CD4-positive, alpha-beta T cell (primary cell): ENCODE results near the gene SH3RF1. TPM values are rescaled to one million over a fixed set of nuclear protein-coding genes. Genes with fewer than 3 reads are reported as not detected.

Experiments
- ATAC-seq: fragments of 200-7000 bp; cut with Tn5 transposase; one replicate; pipeline ENCODE4 v1.10.0; 2022; ENCODE audit warnings: mild to moderate bottlenecking; ENCODE audit not compliant: poor library complexity
- CTCF ChIA-PET: fragments of 350-600 bp; sonication (Branson Sonifier 250); formaldehyde crosslinking; loops from one replicate; lab custom pipeline; 2021; ENCODE audit warnings: antibody characterized with exemption, inconsistent platforms; lab: Charles Lee
- POLR2A ChIA-PET: fragments of 350-600 bp; sonication (Branson Sonifier 250); formaldehyde crosslinking; loops from one replicate; lab custom pipeline; 2021; ENCODE audit warnings: antibody characterized with exemption, inconsistent platforms; lab: Charles Lee
- DNase-seq, 14 experiments: peaks; one replicate each; pipeline ENCODE4 v3.0.0-alpha.2; 2013 to 2020; ENCODE audit warnings: mixed read lengths in 2 of 14
- H3K27ac ChIP-seq, 2 donors: one replicate each; pipeline versions ENCODE4 v1.5.1 to v1.7.0; 2013; ENCODE audit warnings: low read length in 2 of 2, low read depth in 1 of 2, mild to moderate bottlenecking in 1 of 2
- H3K27me3 ChIP-seq, 2 experiments: 1 replicate in 1 of 2; 2 replicates in 1 of 2; pipeline versions ENCODE4 v1.6.1 to v1.7.0; 2013; ENCODE audit warnings: low read length in 2 of 2, control low read depth in 1 of 2, mild to moderate bottlenecking in 1 of 2, moderate library complexity in 1 of 2; ENCODE audit not compliant: insufficient read depth in 2 of 2, control insufficient read depth in 1 of 2
- H3K36me3 ChIP-seq: one replicate; pipeline ENCODE4 v1.6.1; 2013; ENCODE audit warnings: low read length, control low read depth; ENCODE audit not compliant: insufficient read depth
- H3K4me1 ChIP-seq: one replicate; pipeline ENCODE4 v1.6.1; 2013; ENCODE audit warnings: low read length, control low read depth; ENCODE audit not compliant: insufficient read depth
- H3K4me3 ChIP-seq: one replicate; pipeline ENCODE4 v1.5.1; 2013; ENCODE audit warnings: mild to moderate bottlenecking, low read length, moderate library complexity
- H3K9me3 ChIP-seq, 2 experiments: 1 replicate in 1 of 2; 2 replicates in 1 of 2; pipeline versions ENCODE4 v1.6.1 to v1.7.0; 2013; ENCODE audit warnings: low read length in 2 of 2, mild to moderate bottlenecking in 2 of 2, control low read depth in 1 of 2, moderate library complexity in 1 of 2; ENCODE audit not compliant: control insufficient read depth in 1 of 2, insufficient read depth in 1 of 2
- H3K27ac Mint-ChIP-seq: one replicate; pipeline ENCODE4 v1.8.0; 2020; ENCODE audit warnings: mixed read lengths
- H3K27me3 Mint-ChIP-seq: one replicate; pipeline ENCODE4 v1.8.0; 2021; ENCODE audit warnings: mixed read lengths
- H3K36me3 Mint-ChIP-seq: one replicate; pipeline ENCODE4 v1.8.0; 2021; ENCODE audit warnings: low read depth, mixed read lengths
- H3K4me1 Mint-ChIP-seq: one replicate; pipeline ENCODE4 v1.8.0; 2021; ENCODE audit warnings: low read depth, mixed read lengths
- H3K4me3 Mint-ChIP-seq: one replicate; pipeline ENCODE4 v1.8.0; 2020; ENCODE audit warnings: mild to moderate bottlenecking, mixed read lengths
- H3K9me3 Mint-ChIP-seq: one replicate; pipeline ENCODE4 v1.8.0; 2020; ENCODE audit warnings: mixed read lengths
- CTCF ChIP-seq: fragments of 200-600 bp; IDR thresholded peaks from one replicate; pipeline ENCODE4 v1.8.0; 2022; ENCODE audit warnings: antibody characterized with exemption, mild to moderate bottlenecking
- intact Hi-C, 2 experiments: fragments of 100-400 bp; cut with DNase I in 1 of 2; cut with micrococcal nuclease in 1 of 2; formaldehyde crosslinking; loops; one replicate each; pipeline versions ENCODE4 v1.15.1 to v1.9.0; 2023 to 2025; cut with DNase I, micrococcal nuclease
- polyA plus RNA-seq, 2 donors: library from polyadenylated mRNA; unstranded; fragments of 120-200 nt; gene quantifications; one replicate each; pipeline ENCODE4 v1.2.1, GENCODE V29; 2013
- total RNA-seq, 174 experiments: library from RNA in 2 of 174; stranded (reverse) in 2 of 174; gene quantifications; one replicate each; pipeline ENCODE4 v1.2.3 and lab custom pipeline; 2021 to 2026

SH3RF1 gene
- total RNA-seq, result under 1 TPM in 1 of 2 experiments, not detected in 1; 0.25 TPM
- polyA plus RNA-seq (2013, experiment 1 of 2), result 0.63 TPM
- 0.52 TPM for polyA plus RNA-seq (2013, experiment 2 of 2)
- 0 to 4.6 (median 0.47) reads per million in 172 experiments for total RNA-seq (lab: John Stamatoyannopoulos, UW)

- H3K4me3 Mint-ChIP-seq, result peak within 1 kb of the TSS; percentile 68
- peaks cover 65% of the 10 kb centered on the region for H3K27me3 Mint-ChIP-seq
- Histone ChIP-seq H3K4me1 (peaks cover 15% of the 10 kb centered on the region), H3K27me3 (peaks cover 40 to 44% of the 10 kb centered on the region in 2 experiments), H3K4me3 (peak within 1 kb of the TSS; percentile 43), H3K9me3 (peaks cover 0 to 7% of the 10 kb centered on the region in 2 experiments), H3K27ac (no peak within 1 kb of the TSS), H3K36me3 (no peaks in the 10 kb centered on the region)
- CTCF ChIA-PET, result no interaction called here
- H3K36me3 Mint-ChIP-seq, result no peaks in the 10 kb centered on the region
- H3K4me1 Mint-ChIP-seq, result peaks cover 4% of the 10 kb centered on the region
- intact Hi-C loops, result no loop called here
- no peaks in the 10 kb centered on the region for H3K9me3 Mint-ChIP-seq
- no peak within 1 kb of the TSS for H3K27ac Mint-ChIP-seq
- DNase-seq (peak in 2 of 14 experiments; percentile 25 to 45), ATAC-seq (peak; percentile 43)
- POLR2A ChIA-PET, result no interaction called here
- no peak for TF ChIP-seq CTCF
Observed at GRCh38 chr4:169270810-169271691, at the start of gene SH3RF1. TSS of gene SH3RF1 (minus strand) at chr4:169270956. CDS start at chr4:169269212, 1,744 bp downstream.

- intact Hi-C loops, result no loop called here
- DNase-seq (no peak), ATAC-seq (no peak)
- no peak overlapping the region for H3K4me3 Mint-ChIP-seq
- no peak overlapping the region for H3K27ac ChIP-seq
- H3K9me3 ChIP-seq, result peaks cover 0 to 4% of the 10 kb centered on the region in 2 experiments
- no peaks in the 10 kb centered on the region for H3K4me1 ChIP-seq
- H3K27me3 Mint-ChIP-seq, result peaks cover 5% of the 10 kb centered on the region
- no peaks in the 10 kb centered on the region for H3K9me3 Mint-ChIP-seq
- no peaks in the 10 kb centered on the region for H3K4me1 Mint-ChIP-seq
- no peaks in the 10 kb centered on the region for H3K27me3 ChIP-seq
- H3K4me3 ChIP-seq, result no peak overlapping the region
- CTCF ChIA-PET, result no interaction called here
- POLR2A ChIA-PET, result no interaction called here
- no peak overlapping the region for H3K27ac Mint-ChIP-seq
- H3K36me3 Mint-ChIP-seq, result no peaks in the 10 kb centered on the region
- no peaks in the 10 kb centered on the region for H3K36me3 ChIP-seq
- TF ChIP-seq CTCF, result no peak
Observed at GRCh38 chr4:169315530-169316343, 45.0 kb upstream of the SH3RF1 start.

GRCh38 chr4:169314906-169315305, 44.1 kb upstream of the SH3RF1 start:
- H3K4me1 ChIP-seq, result no peaks in the 10 kb centered on the region
- intact Hi-C loops, result no loop called here
- Mint-ChIP-seq H3K27ac (no peak overlapping the region), H3K9me3 (no peaks in the 10 kb centered on the region), H3K4me3 (no peak overlapping the region), H3K4me1 (no peaks in the 10 kb centered on the region), H3K36me3 (no peaks in the 10 kb centered on the region), H3K27me3 (peaks cover 5% of the 10 kb centered on the region)
- POLR2A ChIA-PET, result no interaction called here
- ATAC-seq (no peak), DNase-seq (no peak)
- no peaks in the 10 kb centered on the region for H3K36me3 ChIP-seq
- TF ChIP-seq CTCF, result no peak
- CTCF ChIA-PET, result no interaction called here
- H3K4me3 ChIP-seq, result no peak overlapping the region
- no peak overlapping the region for H3K27ac ChIP-seq
- no peaks in the 10 kb centered on the region for H3K27me3 ChIP-seq
- H3K9me3 ChIP-seq, result peaks cover 0 to 4% of the 10 kb centered on the region in 2 experiments
